Panc1 (cell line): Measurements from ENCODE around the gene DTD1.

Experiments used
- POLR2AphosphoS5 ChIP-seq: IDR thresholded peaks from 2 replicates; pipeline ENCODE4 v1.6.1; 2012; ENCODE audit warnings: mild to moderate bottlenecking, low read depth, low read length, moderate library complexity
- REST ChIP-seq, 2 experiments: IDR thresholded peaks; 2 replicates each; pipeline ENCODE4 v1.6.1; 2011 to 2012; ENCODE audit warnings: low read depth in 2 of 2, control low read depth in 1 of 2, low read length in 1 of 2, mild to moderate bottlenecking in 1 of 2, moderate library complexity in 1 of 2; ENCODE audit not compliant: insufficient read depth in 1 of 2
- SIN3A ChIP-seq: IDR thresholded peaks from 2 replicates; pipeline ENCODE4 v1.6.1; 2012; ENCODE audit warnings: low read depth, mild to moderate bottlenecking, low read length, moderate library complexity, borderline replicate concordance; ENCODE audit not compliant: insufficient read depth
- TCF7L2 ChIP-seq: IDR thresholded peaks from 2 replicates; pipeline ENCODE4 v1.6.1; 2011; ENCODE audit warnings: mild to moderate bottlenecking, low read depth, low read length, inconsistent platforms
- TF ChIP-seq, protein P1 (sequence below): fragments of 450-650 bp; IDR thresholded peaks from 2 replicates; pipeline ENCODE4 v1.5.1; 2017; ENCODE audit warnings: mild to moderate bottlenecking

GRCh38 chr20:18613553-18613952, 25.7 kb downstream of the DTD1 start:
- TF ChIP-seq, protein P1, sequence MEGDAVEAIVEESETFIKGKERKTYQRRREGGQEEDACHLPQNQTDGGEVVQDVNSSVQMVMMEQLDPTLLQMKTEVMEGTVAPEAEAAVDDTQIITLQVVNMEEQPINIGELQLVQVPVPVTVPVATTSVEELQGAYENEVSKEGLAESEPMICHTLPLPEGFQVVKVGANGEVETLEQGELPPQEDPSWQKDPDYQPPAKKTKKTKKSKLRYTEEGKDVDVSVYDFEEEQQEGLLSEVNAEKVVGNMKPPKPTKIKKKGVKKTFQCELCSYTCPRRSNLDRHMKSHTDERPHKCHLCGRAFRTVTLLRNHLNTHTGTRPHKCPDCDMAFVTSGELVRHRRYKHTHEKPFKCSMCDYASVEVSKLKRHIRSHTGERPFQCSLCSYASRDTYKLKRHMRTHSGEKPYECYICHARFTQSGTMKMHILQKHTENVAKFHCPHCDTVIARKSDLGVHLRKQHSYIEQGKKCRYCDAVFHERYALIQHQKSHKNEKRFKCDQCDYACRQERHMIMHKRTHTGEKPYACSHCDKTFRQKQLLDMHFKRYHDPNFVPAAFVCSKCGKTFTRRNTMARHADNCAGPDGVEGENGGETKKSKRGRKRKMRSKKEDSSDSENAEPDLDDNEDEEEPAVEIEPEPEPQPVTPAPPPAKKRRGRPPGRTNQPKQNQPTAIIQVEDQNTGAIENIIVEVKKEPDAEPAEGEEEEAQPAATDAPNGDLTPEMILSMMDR, result no peak
- TF ChIP-seq POLR2AphosphoS5 (no peak), SIN3A (no peak), REST (IDR thresholded peaks at IDR 0.05; ENCODE audit: insufficient read depth in 1 of 2, low read depth in 2 of 2, low read length in 1 of 2) (no peak), TCF7L2 (no peak)
